HG03175 (cell line): ENCODE data around the gene CEP164.
"Not testable (repeated sequence)": the region's sequence is repeated elsewhere in the genome, so short reads cannot be mapped to it uniquely, and the experiment has no call there.

ENCODE experiments used
- ATAC-seq: cut with Tn5 transposase; IDR thresholded peaks from one replicate; pipeline ENCODE4 v1.9.1; 2021; ENCODE audit warnings: mild to moderate bottlenecking, moderate library complexity; ENCODE audit not compliant: unreplicated experiment

Gene CEP164

DNA sequence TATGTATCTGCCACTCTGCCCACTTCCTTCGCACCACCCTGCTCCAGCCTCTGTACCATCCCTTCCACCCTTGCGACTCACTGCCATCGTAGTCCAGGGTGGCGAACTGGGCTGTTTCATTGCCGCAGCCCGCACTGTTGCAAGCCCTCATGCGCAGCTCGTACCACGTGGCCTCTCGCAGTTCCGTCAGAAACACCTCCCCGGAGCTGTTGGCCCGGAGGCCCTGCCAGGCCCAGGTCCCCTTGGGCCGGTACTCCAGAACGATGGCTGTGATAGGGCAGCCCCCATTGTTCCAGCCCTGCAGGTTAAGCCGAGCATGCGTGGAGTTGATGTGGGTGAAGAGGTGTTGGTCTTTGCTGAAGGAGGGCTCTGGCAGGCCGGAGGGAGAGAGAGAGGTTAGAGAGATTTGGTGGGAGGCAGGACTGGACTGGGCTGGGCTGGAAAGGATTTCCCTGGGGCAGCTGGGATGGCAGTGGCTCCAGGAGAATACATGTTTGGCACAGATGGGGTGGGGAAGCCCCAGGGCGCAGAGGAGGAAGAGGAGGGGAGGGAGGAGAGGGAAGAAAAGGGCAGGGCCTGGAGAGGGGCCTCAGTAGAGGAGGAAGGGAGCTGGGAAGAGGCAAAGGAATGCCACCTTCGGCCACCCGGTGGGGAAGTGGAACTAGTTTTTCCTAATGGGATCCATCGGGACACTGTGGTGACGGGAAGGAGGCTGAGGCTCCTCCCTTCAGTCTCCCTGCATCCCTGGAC is 109.6 kb downstream of the CEP164 start:
- no peak for ATAC-seq

DNA sequence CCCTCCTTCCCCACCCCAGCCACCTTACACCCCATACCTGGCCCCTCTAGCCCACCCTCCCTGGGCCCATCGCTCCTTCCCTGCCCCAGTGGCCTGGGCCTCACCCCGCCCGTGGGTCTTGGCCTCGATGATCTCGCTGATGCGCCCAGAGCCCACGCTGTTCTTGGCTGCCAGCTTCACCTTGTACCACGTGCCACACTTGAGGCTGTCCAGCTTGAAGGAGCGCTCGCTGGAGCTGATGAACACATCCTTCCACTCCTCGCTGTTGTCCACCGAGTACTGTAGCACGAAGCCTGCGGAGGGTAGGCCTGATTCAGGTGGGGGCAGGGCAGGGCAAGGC is 110.1 kb downstream of the CEP164 start:
- ATAC-seq = no peak

- ATAC-seq = no peak
Observed at GRCh38 chr11:117438371-117439000, 110.8 kb downstream of the CEP164 start.

DNA sequence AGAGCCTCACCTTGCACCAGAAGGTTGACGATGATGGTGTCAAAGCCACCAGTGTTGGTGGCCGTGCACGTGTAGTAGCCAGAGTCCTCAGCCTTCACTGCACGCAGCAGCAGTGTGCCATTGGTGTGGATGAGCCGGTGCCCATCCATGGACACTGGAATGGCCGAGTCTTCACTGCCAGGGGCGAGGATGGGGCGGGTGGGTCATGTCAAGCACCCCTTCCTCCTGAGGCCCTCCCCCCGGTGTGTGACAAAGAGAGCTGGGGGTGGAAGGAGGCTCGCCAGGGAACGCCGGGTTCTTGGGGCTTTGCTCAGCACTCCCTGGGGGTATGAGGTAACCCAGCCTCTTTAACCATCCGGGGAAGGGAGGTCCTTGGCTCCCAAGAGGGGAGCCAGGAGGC is 111.6 kb downstream of the CEP164 start:
- ATAC-seq = no peak

- ATAC-seq = no peak
Observed at GRCh38 chr11:117440258-117440657, 112.6 kb downstream of the CEP164 start.

GRCh38 chr11:117441146-117441975 is 113.7 kb downstream of the CEP164 start:
- ATAC-seq = no peak

GRCh38 chr11:117442049-117442868 is 114.6 kb downstream of the CEP164 start:
- no peak for ATAC-seq

- ATAC-seq = no peak
Observed at GRCh38 chr11:117442869-117443239, 115.2 kb downstream of the CEP164 start.

DNA sequence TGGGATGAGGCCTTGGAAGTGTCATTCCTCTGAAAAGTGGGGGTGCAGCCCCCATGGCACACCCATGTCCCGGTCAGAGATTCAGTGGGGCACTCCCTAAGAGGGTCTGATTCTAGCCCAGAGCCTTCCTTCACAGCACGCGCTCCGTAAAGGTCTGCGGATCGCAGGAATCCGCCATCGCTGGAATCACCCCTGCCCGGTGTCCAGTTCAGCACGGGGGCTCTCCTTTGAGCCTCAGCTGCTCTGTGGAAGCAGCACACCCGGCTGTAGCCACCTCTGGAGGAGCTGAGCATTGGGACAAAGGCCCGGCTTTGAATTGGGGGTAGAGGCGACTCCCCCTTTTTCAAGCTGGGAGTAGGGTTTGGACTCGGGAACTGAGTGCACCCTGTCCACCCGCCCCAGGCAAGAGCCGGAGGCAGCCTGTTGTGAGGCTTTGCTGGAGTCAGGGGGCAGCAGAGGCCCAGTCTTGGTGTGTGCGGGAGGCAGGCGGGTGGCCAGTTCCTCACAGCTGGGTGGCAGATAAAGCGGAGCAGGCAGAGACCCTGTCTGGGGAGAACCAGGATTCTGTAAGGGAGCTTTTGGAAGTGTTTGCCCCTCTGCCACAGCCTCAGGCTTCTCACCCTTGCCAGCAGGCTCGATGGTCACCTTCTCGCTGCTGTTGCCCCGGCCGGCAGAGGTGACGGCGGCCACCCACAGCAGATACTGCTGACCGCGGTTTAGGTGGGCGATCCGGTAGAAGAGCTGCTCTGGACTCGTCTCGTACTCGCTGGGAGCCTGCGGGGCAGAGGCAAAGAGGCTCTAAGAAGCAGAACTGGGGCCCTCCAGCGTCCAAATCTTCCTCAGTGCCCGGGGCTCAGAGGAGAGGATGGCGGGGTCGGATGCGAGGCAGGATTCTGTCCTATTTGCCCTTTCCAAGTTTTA is 115.9 kb downstream of the CEP164 start:
- ATAC-seq = no peak

GRCh38 chr11:117444256-117444655 is 116.6 kb downstream of the CEP164 start:
- ATAC-seq = no peak

DNA sequence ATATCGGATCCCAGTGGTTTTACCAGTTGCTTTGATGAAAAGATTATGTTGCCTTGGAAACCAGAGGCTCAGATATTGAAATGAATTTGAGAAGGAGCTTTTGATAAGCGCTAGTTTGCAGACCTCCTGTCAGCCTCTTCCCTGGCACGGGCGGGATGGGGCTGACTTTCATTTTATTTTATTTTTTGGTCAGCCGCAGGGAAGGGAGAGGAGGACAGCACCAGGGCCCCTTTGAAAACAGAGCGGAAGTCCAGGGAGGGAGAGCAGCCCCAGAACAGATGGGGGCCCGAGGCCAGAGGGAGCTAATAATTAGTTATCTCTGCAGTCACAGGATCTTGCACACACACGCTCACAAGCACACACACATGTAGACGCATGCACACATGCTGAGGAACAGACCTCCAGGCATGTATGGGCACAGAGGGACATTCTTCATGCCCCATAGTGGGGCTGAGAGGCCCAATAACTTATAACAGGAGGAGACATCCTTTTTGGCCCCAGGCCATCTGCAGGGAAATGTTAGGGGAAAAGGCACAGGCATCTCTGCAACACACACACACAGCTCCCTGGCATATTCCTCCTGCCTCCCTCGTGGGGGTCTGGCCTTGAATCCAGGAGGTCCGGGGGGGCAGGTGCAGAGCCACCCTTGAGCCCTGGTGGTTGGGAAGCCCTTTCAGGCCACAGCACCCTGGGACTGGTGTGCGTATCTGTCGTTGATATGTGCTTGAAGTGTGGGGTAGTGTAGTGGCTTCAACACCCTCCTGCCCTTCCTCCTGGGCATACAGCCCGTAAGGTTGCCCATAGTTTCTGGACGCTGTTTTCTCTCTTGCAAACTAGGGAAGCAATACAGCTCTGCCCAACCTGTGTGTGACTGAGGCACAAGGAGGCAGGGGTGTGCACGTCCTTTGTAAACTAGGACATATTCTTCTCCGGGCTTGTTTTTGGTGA is 117.3 kb downstream of the CEP164 start:
- no peak for ATAC-seq

GRCh38 chr11:117449111-117449693 is 121.5 kb downstream of the CEP164 start:
- ATAC-seq = no peak

GRCh38 chr11:117453886-117454563 is 126.4 kb downstream of the CEP164 start:
- no peak for ATAC-seq

GRCh38 chr11:117454564-117454917 is 126.9 kb downstream of the CEP164 start:
- ATAC-seq = no peak

DNA sequence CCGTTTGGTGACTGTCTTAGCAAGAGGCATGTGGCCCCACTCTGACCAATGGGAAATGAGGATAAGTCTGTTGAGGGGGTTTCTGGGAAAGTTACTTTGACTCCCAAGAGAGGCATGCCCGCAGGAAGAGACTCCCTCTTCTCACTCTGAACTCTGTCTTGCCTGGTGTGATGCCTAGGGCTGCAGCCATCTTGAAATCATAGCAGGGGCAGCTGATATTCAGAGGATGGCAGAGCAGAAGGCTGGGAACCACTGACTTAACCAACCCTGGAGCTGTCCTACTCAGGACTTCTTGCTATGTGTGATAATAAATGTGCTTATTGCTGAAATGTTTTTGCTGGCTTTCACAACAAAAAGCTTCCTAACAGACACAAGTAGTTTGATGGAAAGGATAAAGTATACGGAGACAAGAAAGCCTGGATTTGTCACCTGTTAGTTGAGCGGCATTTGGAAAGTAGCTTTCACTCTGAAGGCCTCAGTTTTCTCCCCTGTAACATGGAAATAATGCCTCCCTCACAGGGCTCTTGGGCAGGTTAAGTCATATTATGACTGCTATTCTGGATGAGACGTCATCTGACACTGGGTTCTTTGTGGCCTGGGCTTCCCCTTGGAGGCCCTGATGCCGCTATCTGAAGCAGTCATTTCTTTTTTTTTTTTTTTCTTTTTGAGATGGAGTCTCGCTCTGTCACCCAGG is 128.5 kb downstream of the CEP164 start:
- ATAC-seq = peak; percentile 72

DNA sequence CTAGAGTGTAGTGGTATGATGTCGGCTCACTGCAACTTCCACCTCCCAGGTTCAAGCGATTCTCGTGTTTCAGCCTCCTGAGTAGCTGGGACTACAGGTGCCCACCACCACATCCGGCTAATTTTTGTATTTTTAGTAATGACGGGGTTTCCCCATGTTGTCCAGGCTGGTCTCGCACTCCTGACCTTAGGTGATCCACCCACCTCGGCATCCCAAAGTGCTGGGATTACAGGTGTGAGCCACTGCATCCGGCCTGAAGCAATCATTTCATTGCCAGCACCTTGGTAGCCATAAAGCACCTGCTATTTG is 129.0 kb downstream of the CEP164 start:
- ATAC-seq = not testable (repeated sequence)

- no peak for ATAC-seq
Observed at GRCh38 chr11:117457031-117457785, 129.6 kb downstream of the CEP164 start.
